SK-N-DZ (cell line): Measurements from ENCODE around the gene TUBG1.
"Not testable (repeated sequence)": the region's sequence is repeated elsewhere in the genome, so short reads cannot be mapped to it uniquely, and the experiment has no call there.

Experiments used
- DNase-seq: peaks from one replicate; pipeline ENCODE4 v3.0.0-alpha.2; 2015; ENCODE audit warnings: low spot score

The TUBG1 gene

GRCh38 chr17:42623271-42623670 lies 13.8 kb downstream of the TUBG1 start:
- no peak for DNase-seq

GRCh38 chr17:42623732-42624596 lies 14.5 kb downstream of the TUBG1 start:
- DNase-seq: no peak

GRCh38 chr17:42627032-42627764 lies 17.7 kb downstream of the TUBG1 start:
- DNase-seq: not testable (repeated sequence)

- DNase-seq: no peak
These were observed 20.0 kb downstream of the TUBG1 start for GRCh38 chr17:42629411-42630009.

- no peak for DNase-seq
These were observed 23.5 kb downstream of the TUBG1 start for GRCh38 chr17:42632949-42633444.

- DNase-seq: no peak
These were observed 30.1 kb downstream of the TUBG1 start for GRCh38 chr17:42639525-42640113.

GRCh38 chr17:42640121-42640520 lies 30.6 kb downstream of the TUBG1 start:
- no peak for DNase-seq

GRCh38 chr17:42642336-42642735 lies 32.9 kb downstream of the TUBG1 start:
- DNase-seq: peak; percentile 66

- DNase-seq: no peak
These were observed 38.3 kb downstream of the TUBG1 start for GRCh38 chr17:42647778-42648177.

- no peak for DNase-seq
These were observed 41.9 kb downstream of the TUBG1 start for GRCh38 chr17:42651392-42651791.

- DNase-seq: peak; percentile 86
These were observed 44.0 kb downstream of the TUBG1 start for GRCh38 chr17:42653179-42654124.

GRCh38 chr17:42655528-42655927 lies 46.0 kb downstream of the TUBG1 start:
- DNase-seq: no peak

- no peak for DNase-seq
These were observed 48.5 kb downstream of the TUBG1 start for GRCh38 chr17:42657824-42658588.

- peak; percentile 94 for DNase-seq
These were observed 49.8 kb downstream of the TUBG1 start, which contains the start of gene TUBG2 for GRCh38 chr17:42659079-42659931. TSS of gene TUBG2 (plus strand) at chr17:42659284. CDS start at chr17:42659504, 220 bp downstream.

GRCh38 chr17:42659932-42660274 lies 50.4 kb downstream of the TUBG1 start:
- not testable (repeated sequence) for DNase-seq

GRCh38 chr17:42660692-42661345 lies 51.3 kb downstream of the TUBG1 start:
- DNase-seq: no peak
